SK-N-MC (cell line): ENCODE results near the gene TEAD1.

ENCODE experiments used
- DNase-seq: peaks from one replicate; pipeline ENCODE4 v3.0.0-alpha.2; 2011; ENCODE audit warnings: low read depth, low spot score
- H3K27ac ChIP-seq: fragments of 200-600 bp; sonication (generic); 2 replicates; pipeline ENCODE4 v1.5.1; 2016; ENCODE audit warnings: mixed run types
- H3K36me3 ChIP-seq: fragments of 200-600 bp; sonication (generic); 2 replicates; pipeline ENCODE4 v1.6.1; 2017; ENCODE audit warnings: antibody characterized with exemption, low read length, mixed read lengths; ENCODE audit not compliant: insufficient read depth
- H3K4me3 ChIP-seq: fragments of 200-600 bp; sonication (generic); 2 replicates; pipeline ENCODE4 v1.5.1; 2016
- H3K9ac ChIP-seq: fragments of 200-600 bp; sonication (generic); 2 replicates; pipeline ENCODE4 v1.8.0; 2017; ENCODE audit warnings: mixed run types, mixed read lengths; ENCODE audit not compliant: insufficient read length
- H3K9me3 ChIP-seq: fragments of 200-600 bp; sonication (generic); 2 replicates; pipeline ENCODE4 v1.6.1; 2017; ENCODE audit warnings: low read depth, mild to moderate bottlenecking, antibody characterized with exemption, low read length, moderate library complexity, mixed read lengths
- EZH2 ChIP-seq: fragments of 200-600 bp; sonication (generic); IDR thresholded peaks from one replicate; pipeline ENCODE4 v1.6.1; 2017; ENCODE audit warnings: antibody characterized with exemption
- FOXP2 ChIP-seq: optimal IDR thresholded peaks from 2 replicates; pipeline ENCODE3; 2011; ENCODE audit warnings: mild to moderate bottlenecking, moderate library complexity; ENCODE audit not compliant: insufficient read depth; ENCODE audit errors: extremely low read length, control extremely low read depth
- POLR2AphosphoS5 ChIP-seq: IDR thresholded peaks from 2 replicates; pipeline ENCODE4 v1.6.1; 2012; ENCODE audit warnings: mild to moderate bottlenecking, low read depth, low read length, borderline replicate concordance

Gene TEAD1

DNA sequence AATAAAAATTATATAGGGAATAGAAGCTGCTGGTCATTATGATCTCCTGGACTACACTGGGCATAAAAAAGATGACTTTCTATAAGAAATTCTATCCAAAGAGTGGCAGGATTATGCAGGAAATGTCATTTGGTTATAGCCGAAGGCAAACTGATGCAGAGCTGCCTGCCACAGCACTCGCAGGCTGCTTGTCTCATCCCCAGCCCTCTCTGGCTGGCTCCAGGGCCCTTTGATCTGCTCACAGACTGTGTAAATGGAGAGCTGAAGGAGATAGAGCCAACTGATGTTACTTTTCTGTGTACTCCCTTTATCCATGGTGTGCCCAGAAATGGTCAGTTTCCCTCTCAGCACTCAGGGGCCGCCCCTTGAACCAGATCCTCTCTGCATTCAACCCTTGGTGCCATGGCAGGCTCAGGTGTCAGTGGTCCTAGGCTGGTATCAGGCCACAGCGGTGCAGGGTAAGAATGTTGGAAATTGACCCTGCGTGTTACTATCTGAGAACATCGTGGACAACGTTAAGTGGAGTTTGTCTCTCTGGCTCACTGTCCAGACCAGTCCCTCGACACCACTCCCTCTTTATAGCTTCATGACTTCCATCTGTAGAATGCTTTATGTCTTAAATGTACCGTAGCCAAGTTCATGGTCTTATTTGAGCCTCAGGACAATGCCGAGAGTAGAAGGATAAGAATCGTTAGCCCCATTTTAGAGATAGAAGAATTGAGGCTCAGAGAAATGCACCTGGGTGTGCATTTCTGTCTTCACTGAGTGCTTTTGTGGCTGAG is 27.8 kb downstream of the TEAD1 start:
- TF ChIP-seq FOXP2, result no peak
- no peak for TF ChIP-seq POLR2AphosphoS5
- TF ChIP-seq EZH2, result no peak
- Histone ChIP-seq H3K4me3 (no peak overlapping the region), H3K9ac (no peak overlapping the region), H3K27ac (no peak overlapping the region), H3K36me3 (peaks cover 3% of the 10 kb centered on the region; the same call in 1 of the 2 replicates), H3K9me3 (no peaks in the 10 kb centered on the region)
- DNase-seq, result no peak

DNA sequence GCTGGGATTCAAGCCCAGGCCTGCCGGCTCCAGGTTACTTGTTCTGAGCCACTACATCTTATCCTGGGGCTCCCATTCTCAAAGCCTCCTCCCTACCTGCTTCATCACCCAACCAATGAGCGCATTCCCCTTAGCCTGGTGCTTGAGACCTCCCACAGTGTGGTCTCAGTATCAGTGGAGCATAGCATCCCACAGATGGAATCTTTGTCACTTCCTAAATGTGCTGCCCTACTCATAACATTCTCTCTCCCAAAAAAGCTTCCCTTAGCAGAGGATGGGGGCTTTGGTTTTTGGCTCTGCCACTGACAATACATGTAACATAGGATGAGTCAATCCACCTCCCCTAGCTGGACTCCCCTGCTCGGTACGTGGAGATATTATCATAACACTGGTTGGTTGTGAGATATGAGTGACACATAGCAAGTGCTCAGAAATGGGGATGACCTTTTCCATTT is 28.8 kb downstream of the TEAD1 start:
- Histone ChIP-seq H3K4me3 (no peak overlapping the region), H3K36me3 (peaks cover 3% of the 10 kb centered on the region; the same call in 1 of the 2 replicates), H3K9ac (no peak overlapping the region), H3K9me3 (no peaks in the 10 kb centered on the region), H3K27ac (no peak overlapping the region)
- TF ChIP-seq FOXP2 (no peak), EZH2 (no peak), POLR2AphosphoS5 (no peak)
- no peak for DNase-seq

DNA sequence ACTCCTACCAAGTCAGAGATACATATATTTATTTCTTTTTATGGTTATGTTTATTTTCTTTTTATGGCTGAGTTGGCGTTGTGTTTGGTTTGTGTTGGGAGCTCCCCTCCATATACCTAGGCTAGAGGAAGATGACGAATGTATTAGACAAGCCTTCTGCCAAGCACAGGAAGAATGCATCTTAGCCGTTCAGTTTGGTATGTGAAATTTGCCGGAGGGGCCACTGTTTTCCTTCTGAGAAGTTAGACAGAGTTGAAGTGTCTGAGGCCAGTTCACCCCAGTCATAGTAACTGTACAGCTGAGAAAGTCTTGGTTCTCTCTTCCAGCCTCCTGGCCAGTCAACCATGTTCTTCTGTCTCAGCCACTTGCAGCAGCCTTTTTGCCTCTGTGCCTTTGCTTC is 29.8 kb downstream of the TEAD1 start:
- TF ChIP-seq POLR2AphosphoS5, result no peak
- no peak for TF ChIP-seq EZH2
- no peak for TF ChIP-seq FOXP2
- Histone ChIP-seq H3K36me3 (peaks cover 3% of the 10 kb centered on the region; the same call in 1 of the 2 replicates), H3K4me3 (no peak overlapping the region), H3K9me3 (no peaks in the 10 kb centered on the region), H3K27ac (no peak overlapping the region), H3K9ac (no peak overlapping the region)
- no peak for DNase-seq

DNA sequence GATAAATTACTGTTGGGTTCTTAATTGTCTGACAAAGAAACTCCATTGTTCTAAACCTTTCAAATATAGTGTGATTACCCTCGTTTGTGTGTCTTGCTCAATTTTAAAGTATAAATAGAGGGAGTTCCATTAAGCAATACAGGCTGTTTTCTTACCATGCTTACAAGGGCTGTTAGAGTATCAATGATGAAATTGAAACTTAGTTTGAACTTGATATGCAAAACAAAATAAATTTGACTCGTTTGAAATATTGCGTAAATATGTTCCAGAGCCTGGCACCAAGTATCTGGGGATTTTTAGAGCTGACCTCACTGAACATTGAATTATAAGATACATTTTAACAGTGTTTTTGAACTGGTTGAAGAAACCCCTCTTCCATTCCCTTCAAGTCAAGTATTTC is 31.7 kb downstream of the TEAD1 start:
- no peak for TF ChIP-seq FOXP2
- no peak for TF ChIP-seq POLR2AphosphoS5
- TF ChIP-seq EZH2, result no peak
- DNase-seq, result no peak
- Histone ChIP-seq H3K4me3 (no peak overlapping the region), H3K27ac (no peak overlapping the region), H3K9ac (no peak overlapping the region), H3K9me3 (no peaks in the 10 kb centered on the region), H3K36me3 (peaks cover 3% of the 10 kb centered on the region; the same call in 1 of the 2 replicates)

DNA sequence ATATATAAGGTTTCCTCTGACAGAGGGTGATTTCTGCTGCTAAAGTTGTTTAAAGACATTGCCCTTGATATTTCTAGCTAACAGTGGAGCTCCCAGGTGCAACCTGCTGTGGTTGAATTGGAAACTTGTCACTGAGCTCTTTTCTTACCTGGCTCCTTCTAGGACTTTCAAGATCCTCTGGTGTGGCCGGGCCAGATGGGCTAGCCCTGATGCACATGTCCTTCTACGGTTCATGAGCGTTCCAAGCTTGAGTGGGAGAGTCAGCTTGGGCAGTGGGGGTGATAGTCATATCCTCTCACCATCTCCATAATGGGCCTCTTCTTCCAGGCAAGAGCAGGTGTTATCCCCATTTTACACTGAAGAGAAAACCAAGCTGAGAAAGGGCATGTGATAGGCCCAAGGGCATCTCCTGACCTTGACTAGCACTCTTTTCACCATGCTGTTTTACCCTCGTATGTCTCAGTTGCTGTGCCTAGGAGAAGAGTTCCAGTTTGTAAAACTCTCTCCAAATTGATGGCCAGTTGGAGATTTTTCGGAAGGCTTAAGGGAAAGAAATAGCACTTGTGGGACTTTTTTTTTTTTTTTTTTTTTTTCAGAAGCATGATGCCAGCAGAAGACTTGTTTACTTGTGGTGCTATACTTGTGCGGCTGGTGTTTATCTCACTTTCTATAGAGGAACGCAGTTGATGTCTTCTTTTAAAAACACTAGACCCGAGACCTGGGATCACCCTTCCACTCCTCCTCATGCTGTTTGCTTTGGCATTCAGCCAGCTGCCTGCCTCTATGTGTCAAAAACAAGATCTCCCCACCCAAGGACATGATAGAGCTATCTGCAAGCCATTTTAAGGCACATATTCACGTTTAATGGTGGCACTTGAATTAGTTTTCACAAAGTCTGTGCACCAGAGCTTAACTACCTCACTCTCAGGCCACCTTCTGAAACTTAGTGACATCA is 32.6 kb downstream of the TEAD1 start:
- H3K36me3 ChIP-seq, result peaks cover 3% of the 10 kb centered on the region; the same call in 1 of the 2 replicates
- TF ChIP-seq EZH2 (no peak), POLR2AphosphoS5 (no peak), FOXP2 (no peak)
- DNase-seq, result no peak
- H3K9ac ChIP-seq, result no peak overlapping the region
- H3K27ac ChIP-seq, result no peak overlapping the region
- no peak overlapping the region for H3K4me3 ChIP-seq
- no peaks in the 10 kb centered on the region for H3K9me3 ChIP-seq

DNA sequence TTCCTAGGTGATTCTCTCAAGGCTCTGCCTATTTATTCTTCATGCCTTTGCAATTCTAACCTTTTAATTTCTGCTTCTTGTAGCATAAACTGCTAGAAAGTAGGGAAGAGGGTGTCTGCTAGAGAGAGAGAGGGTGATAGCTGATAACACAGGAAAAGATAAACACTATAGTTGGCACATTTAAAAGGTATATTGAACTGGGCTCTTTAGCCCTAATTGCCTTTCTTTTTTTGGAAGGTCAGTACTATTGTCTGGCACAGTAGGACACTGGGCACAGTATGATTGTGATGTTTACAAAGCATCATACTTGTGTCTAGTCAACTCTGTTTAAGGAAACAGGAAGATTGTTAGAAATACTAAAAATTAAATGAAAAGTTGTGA is 33.3 kb downstream of the TEAD1 start:
- H3K9me3 ChIP-seq, result no peaks in the 10 kb centered on the region
- H3K36me3 ChIP-seq, result peaks cover 3% of the 10 kb centered on the region; the same call in 1 of the 2 replicates
- H3K9ac ChIP-seq, result no peak overlapping the region
- TF ChIP-seq FOXP2, result no peak
- H3K4me3 ChIP-seq, result no peak overlapping the region
- no peak overlapping the region for H3K27ac ChIP-seq
- DNase-seq, result no peak

DNA sequence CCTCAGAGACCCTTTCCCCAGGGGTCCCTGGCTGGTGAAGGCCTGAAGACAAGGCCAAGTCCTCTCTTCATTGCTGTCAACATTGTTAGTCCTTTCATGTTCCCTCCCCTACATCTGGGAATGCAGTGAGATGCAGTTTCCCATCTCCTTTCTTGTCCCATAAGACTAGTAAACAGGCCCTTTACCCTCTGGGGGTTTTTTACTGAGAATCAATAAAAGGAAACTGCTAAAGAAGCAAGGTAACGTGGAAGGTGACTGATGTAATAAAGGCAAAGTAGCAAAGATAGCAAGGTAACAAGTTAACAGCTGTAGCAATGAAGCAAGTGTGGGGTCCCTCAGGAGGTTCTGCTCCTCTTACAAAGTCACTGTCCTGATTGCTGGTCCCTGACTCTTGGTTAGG is 37.3 kb downstream of the TEAD1 start:
- no peak for DNase-seq
- Histone ChIP-seq H3K36me3 (no peaks in the 10 kb centered on the region), H3K4me3 (no peak overlapping the region), H3K9ac (no peak overlapping the region), H3K27ac (no peak overlapping the region), H3K9me3 (no peaks in the 10 kb centered on the region)
- no peak for TF ChIP-seq EZH2
- no peak for TF ChIP-seq FOXP2
- TF ChIP-seq POLR2AphosphoS5, result no peak

DNA sequence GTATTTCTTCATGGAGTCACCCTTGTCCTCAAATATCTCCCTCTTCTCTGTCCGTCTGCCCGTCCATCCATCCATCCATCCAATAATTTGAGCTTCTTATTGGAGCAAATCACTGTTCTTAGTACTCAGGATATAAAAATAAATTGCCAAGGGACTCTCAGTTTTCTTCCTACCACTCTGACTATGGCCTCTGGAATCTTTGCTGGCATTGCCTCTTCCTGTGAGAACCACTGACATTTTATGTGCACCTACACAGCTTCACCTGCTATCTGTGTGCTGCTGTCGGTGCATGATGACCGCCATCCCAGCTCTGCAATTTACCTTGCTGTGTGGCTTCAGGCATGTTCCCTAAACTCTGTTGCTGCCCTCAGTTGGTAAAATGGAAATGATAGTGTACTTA is 37.9 kb downstream of the TEAD1 start:
- Histone ChIP-seq H3K9me3 (no peaks in the 10 kb centered on the region), H3K27ac (no peak overlapping the region), H3K4me3 (no peak overlapping the region), H3K9ac (no peak overlapping the region), H3K36me3 (no peaks in the 10 kb centered on the region)
- no peak for TF ChIP-seq EZH2
- no peak for TF ChIP-seq POLR2AphosphoS5
- TF ChIP-seq FOXP2, result no peak
- no peak for DNase-seq
